ENCODE data around the gene MYL6.
A peak's percentile ranks its signal among the peaks of the same experiment; 100 is the strongest.

DNA sequence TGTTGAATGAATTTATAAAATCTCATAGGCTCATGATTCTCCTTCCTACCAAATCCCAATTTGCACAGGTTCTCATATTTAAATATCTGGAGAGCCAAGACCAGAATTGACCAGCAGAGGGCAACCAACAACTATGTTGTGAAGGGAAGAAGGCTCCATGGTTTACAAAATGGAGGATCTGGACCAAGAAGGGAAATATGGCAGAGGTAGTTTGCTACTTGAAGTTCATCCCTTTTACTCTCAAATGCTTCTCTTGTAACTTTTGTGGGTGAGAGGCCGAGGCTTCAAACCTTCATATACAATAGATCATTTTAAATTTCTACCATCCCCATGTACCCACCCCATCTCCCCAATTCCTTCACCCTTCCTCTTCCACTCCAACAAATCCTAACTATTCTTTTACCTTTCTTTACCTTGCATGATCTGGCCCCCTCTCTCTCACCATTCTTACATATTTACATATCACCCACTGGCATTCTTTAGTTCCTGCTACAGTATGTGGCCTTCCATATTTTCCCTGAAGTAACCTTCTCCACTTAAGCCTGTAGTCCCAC lies 34.9 kb downstream of the MYL6 start:
- TF ChIP-seq, protein P1, sequence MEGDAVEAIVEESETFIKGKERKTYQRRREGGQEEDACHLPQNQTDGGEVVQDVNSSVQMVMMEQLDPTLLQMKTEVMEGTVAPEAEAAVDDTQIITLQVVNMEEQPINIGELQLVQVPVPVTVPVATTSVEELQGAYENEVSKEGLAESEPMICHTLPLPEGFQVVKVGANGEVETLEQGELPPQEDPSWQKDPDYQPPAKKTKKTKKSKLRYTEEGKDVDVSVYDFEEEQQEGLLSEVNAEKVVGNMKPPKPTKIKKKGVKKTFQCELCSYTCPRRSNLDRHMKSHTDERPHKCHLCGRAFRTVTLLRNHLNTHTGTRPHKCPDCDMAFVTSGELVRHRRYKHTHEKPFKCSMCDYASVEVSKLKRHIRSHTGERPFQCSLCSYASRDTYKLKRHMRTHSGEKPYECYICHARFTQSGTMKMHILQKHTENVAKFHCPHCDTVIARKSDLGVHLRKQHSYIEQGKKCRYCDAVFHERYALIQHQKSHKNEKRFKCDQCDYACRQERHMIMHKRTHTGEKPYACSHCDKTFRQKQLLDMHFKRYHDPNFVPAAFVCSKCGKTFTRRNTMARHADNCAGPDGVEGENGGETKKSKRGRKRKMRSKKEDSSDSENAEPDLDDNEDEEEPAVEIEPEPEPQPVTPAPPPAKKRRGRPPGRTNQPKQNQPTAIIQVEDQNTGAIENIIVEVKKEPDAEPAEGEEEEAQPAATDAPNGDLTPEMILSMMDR (IDR thresholded peaks at IDR 0.05) = peak; percentile 68 to 87
- no peak for TF ChIP-seq POLR2A (IDR thresholded peaks at IDR 0.05)

Measured in suprapubic skin (tissue), 3 donors.